CD14-positive monocyte (primary cell): ENCODE measurements around the gene PTGR1. TPM values are rescaled to one million over a fixed set of nuclear protein-coding genes. Genes with fewer than 3 reads are reported as not detected.

ENCODE experiments used
- DNase-seq, 3 donors: peaks; one replicate each; pipeline ENCODE4 v3.0.0-alpha.2; 2011 to 2022
- H2AFZ ChIP-seq: 2 replicates; pipeline ENCODE4 v1.6.0; 2012; ENCODE audit warnings: mild to moderate bottlenecking, low read depth, low read length, inconsistent platforms; ENCODE audit not compliant: insufficient read depth, poor library complexity, severe bottlenecking
- H3K27ac ChIP-seq, 2 donors: 1 replicate in 1 of 2; 2 replicates in 1 of 2; pipeline ENCODE4 v1.5.1; 2012 to 2013; ENCODE audit warnings: low read length in 2 of 2, control low read depth in 1 of 2, inconsistent platforms in 1 of 2, low read depth in 1 of 2, mild to moderate bottlenecking in 1 of 2
- H3K27me3 ChIP-seq, 2 donors: one replicate each; pipeline versions ENCODE4 v1.6.0 to v1.6.1; 2011 to 2013; ENCODE audit warnings: low read length in 2 of 2; ENCODE audit not compliant: control insufficient read depth in 2 of 2, insufficient read depth in 2 of 2
- H3K36me3 ChIP-seq, 2 donors: replicated peaks in 1 of 2; 1 replicate in 1 of 2; 2 replicates in 1 of 2; pipeline versions ENCODE4 v1.5.1 to v1.6.1; 2012 to 2013; ENCODE audit warnings: low read length in 2 of 2, control low read depth in 1 of 2, inconsistent platforms in 1 of 2, mild to moderate bottlenecking in 1 of 2; ENCODE audit not compliant: insufficient read depth in 2 of 2, control insufficient read depth in 1 of 2
- H3K4me1 ChIP-seq, 2 donors: 1 replicate in 1 of 2; 2 replicates in 1 of 2; pipeline versions ENCODE4 v1.5.1 to v1.6.1; 2012 to 2013; ENCODE audit warnings: low read length in 2 of 2, control low read depth in 1 of 2, inconsistent platforms in 1 of 2, mild to moderate bottlenecking in 1 of 2, moderate library complexity in 1 of 2; ENCODE audit not compliant: insufficient read depth in 2 of 2, control insufficient read depth in 1 of 2
- H3K4me2 ChIP-seq: replicated peaks from 2 replicates; pipeline ENCODE3; 2012; ENCODE audit warnings: low read length, moderate library complexity, mild to moderate bottlenecking; ENCODE audit not compliant: poor library complexity, severe bottlenecking; ENCODE audit errors: extremely low read depth
- H3K4me3 ChIP-seq, 3 experiments: fragments of 200-600 bp in 1 of 3; sonication (generic) in 1 of 3; replicated peaks in 1 of 3; 1 replicate in 2 of 3; 2 replicates in 1 of 3; pipeline ENCODE4 v1.5.1; 2011 to 2013; ENCODE audit warnings: low read length in 3 of 3, mild to moderate bottlenecking in 3 of 3, control low read depth in 2 of 3, low read depth in 2 of 3, inconsistent platforms in 1 of 3, moderate library complexity in 1 of 3
- H3K79me2 ChIP-seq: 2 replicates; pipeline ENCODE4 v1.6.0; 2012; ENCODE audit warnings: mild to moderate bottlenecking, control low read depth, inconsistent platforms, low read length, moderate library complexity; ENCODE audit not compliant: insufficient read depth
- H3K9ac ChIP-seq: 2 replicates; pipeline ENCODE4 v1.6.0; 2017; ENCODE audit warnings: low read length, mild to moderate bottlenecking; ENCODE audit not compliant: insufficient read depth, poor library complexity, severe bottlenecking
- H3K9me3 ChIP-seq, 2 donors: replicated peaks in 1 of 2; 1 replicate in 1 of 2; 2 replicates in 1 of 2; pipeline versions ENCODE4 v1.5.1 to v1.6.1; 2012 to 2013; ENCODE audit warnings: low read length in 2 of 2, control low read depth in 1 of 2; ENCODE audit not compliant: control insufficient read depth in 1 of 2, insufficient read depth in 1 of 2
- H4K20me1 ChIP-seq: 2 replicates; pipeline ENCODE4 v1.6.0; 2012; ENCODE audit warnings: mild to moderate bottlenecking, low read length, control low read depth, moderate library complexity; ENCODE audit not compliant: insufficient read depth
- H3K27ac Mint-ChIP-seq, 7 donors: one replicate each; pipeline ENCODE4 v1.8.0; 2020; ENCODE audit warnings: mild to moderate bottlenecking in 7 of 7, mixed read lengths in 7 of 7, moderate library complexity in 6 of 7, inconsistent platforms in 2 of 7
- H3K27me3 Mint-ChIP-seq, 3 donors: one replicate each; pipeline ENCODE4 v1.8.0; 2021 to 2022; ENCODE audit warnings: low read depth in 3 of 3, mild to moderate bottlenecking in 3 of 3, mixed read lengths in 3 of 3, moderate library complexity in 3 of 3, inconsistent platforms in 1 of 3
- H3K36me3 Mint-ChIP-seq, 2 donors: one replicate each; pipeline ENCODE4 v1.8.0; 2020; ENCODE audit warnings: mixed read lengths in 2 of 2, inconsistent platforms in 1 of 2, mild to moderate bottlenecking in 1 of 2
- H3K4me1 Mint-ChIP-seq: one replicate; pipeline ENCODE4 v1.8.0; 2020; ENCODE audit warnings: mild to moderate bottlenecking, mixed read lengths
- H3K4me3 Mint-ChIP-seq, 2 donors: one replicate each; pipeline ENCODE4 v1.8.0; 2020; ENCODE audit warnings: mild to moderate bottlenecking in 2 of 2, mixed read lengths in 2 of 2, moderate library complexity in 1 of 2
- H3K9me3 Mint-ChIP-seq, 7 donors: one replicate each; pipeline ENCODE4 v1.8.0; 2020 to 2022; ENCODE audit warnings: mixed read lengths in 7 of 7, mild to moderate bottlenecking in 6 of 7, moderate library complexity in 6 of 7, inconsistent platforms in 2 of 7
- WGBS: methylation state at CpG from one replicate; pipeline ENCODE4 v1.1.5; 2013; ENCODE audit warnings: missing lambda C conversion rate; ENCODE audit not compliant: insufficient coverage; 5-methylcytosine and 5-hydroxymethylcytosine counted together
- intact Hi-C, 2 donors: fragments of 100-400 bp; cut with micrococcal nuclease; formaldehyde crosslinking; loops; one replicate each; pipeline versions ENCODE4 v1.15.0 to v1.15.1; 2023
- polyA plus RNA-seq, 3 donors: library from polyadenylated mRNA; depleted of rRNA in 1 of 3; unstranded in 2 of 3; stranded (reverse) in 1 of 3; fragments of 300-500 nt in 2 of 3; fragments of >200 nt in 1 of 3; fragmentation: Illumina TruSeq in 2 of 3; gene quantifications; 1 replicate in 2 of 3; 2 replicates in 1 of 3; pipeline ENCODE4 v1.2.3, GENCODE V29; 2012 to 2021
- TF ChIP-seq, protein P1 (sequence below): fragments of 200-600 bp; IDR thresholded peaks from one replicate; pipeline ENCODE4 v1.8.0; 2022; ENCODE audit warnings: antibody characterized with exemption, mild to moderate bottlenecking

Gene PTGR1
- polyA plus RNA-seq, 3 donors = 0.41 to 1.1 (median 0.68) TPM

GRCh38 chr9:111529787-111530186, 69.7 kb downstream of the PTGR1 start:
- no CpG with 5 or more reads among the region's 2 CpGs for WGBS
- peaks cover 14 to 47% (median 32%) of the 10 kb centered on the region in 7 donors for H3K9me3 Mint-ChIP-seq
- H4K20me1 ChIP-seq = no peaks in the 10 kb centered on the region
- H3K9ac ChIP-seq = no peak overlapping the region
- no peak overlapping the region for H3K27ac Mint-ChIP-seq
- H2AFZ ChIP-seq = no peak overlapping the region
- H3K4me1 Mint-ChIP-seq = peaks cover 13% of the 10 kb centered on the region
- H3K4me3 Mint-ChIP-seq = no peak overlapping the region
- no peak overlapping the region for H3K4me2 ChIP-seq
- H3K4me3 ChIP-seq = no peak overlapping the region
- H3K27me3 Mint-ChIP-seq = peaks cover 17 to 25% (median 22%) of the 10 kb centered on the region in 3 donors
- TF ChIP-seq, protein P1, sequence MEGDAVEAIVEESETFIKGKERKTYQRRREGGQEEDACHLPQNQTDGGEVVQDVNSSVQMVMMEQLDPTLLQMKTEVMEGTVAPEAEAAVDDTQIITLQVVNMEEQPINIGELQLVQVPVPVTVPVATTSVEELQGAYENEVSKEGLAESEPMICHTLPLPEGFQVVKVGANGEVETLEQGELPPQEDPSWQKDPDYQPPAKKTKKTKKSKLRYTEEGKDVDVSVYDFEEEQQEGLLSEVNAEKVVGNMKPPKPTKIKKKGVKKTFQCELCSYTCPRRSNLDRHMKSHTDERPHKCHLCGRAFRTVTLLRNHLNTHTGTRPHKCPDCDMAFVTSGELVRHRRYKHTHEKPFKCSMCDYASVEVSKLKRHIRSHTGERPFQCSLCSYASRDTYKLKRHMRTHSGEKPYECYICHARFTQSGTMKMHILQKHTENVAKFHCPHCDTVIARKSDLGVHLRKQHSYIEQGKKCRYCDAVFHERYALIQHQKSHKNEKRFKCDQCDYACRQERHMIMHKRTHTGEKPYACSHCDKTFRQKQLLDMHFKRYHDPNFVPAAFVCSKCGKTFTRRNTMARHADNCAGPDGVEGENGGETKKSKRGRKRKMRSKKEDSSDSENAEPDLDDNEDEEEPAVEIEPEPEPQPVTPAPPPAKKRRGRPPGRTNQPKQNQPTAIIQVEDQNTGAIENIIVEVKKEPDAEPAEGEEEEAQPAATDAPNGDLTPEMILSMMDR = no peak
- peaks cover 12 to 23% of the 10 kb centered on the region in 2 donors for H3K27me3 ChIP-seq
- H3K36me3 Mint-ChIP-seq = no peaks in the 10 kb centered on the region
- H3K4me1 ChIP-seq = peaks cover 9 to 12% of the 10 kb centered on the region in 2 donors
- no peak for DNase-seq
- H3K27ac ChIP-seq = no peak overlapping the region
- H3K79me2 ChIP-seq = no peaks in the 10 kb centered on the region
- peaks cover 19 to 35% of the 10 kb centered on the region in 2 donors for H3K9me3 ChIP-seq
- H3K36me3 ChIP-seq = no peaks in the 10 kb centered on the region
- intact Hi-C loops = no loop called here

- Histone ChIP-seq H4K20me1 (no peaks in the 10 kb centered on the region), H3K4me2 (no peak overlapping the region), H3K79me2 (no peaks in the 10 kb centered on the region), H3K9ac (no peak overlapping the region), H2AFZ (no peak overlapping the region), H3K36me3 (no peaks in the 10 kb centered on the region), H3K27ac (no peak overlapping the region), H3K4me1 (peaks cover 11 to 14% of the 10 kb centered on the region in 2 donors), H3K9me3 (peaks cover 3 to 24% of the 10 kb centered on the region in 2 donors), H3K4me3 (no peak overlapping the region), H3K27me3 (peaks cover 12 to 31% of the 10 kb centered on the region in 2 donors)
- Mint-ChIP-seq H3K36me3 (no peaks in the 10 kb centered on the region), H3K4me1 (peaks cover 17% of the 10 kb centered on the region), H3K27ac (no peak overlapping the region), H3K9me3 (peaks cover 7 to 36% (median 21%) of the 10 kb centered on the region in 7 donors), H3K4me3 (no peak overlapping the region), H3K27me3 (peaks cover 29 to 38% (median 31%) of the 10 kb centered on the region in 3 donors)
- intact Hi-C loops = no loop called here
- TF ChIP-seq, protein P1 = no peak
- no peak for DNase-seq
- WGBS = 80% methylated on average over 1 of the region's 2 CpGs
Observed at GRCh38 chr9:111527347-111527746, 72.1 kb downstream of the PTGR1 start.
